ENCODE measurements around the gene MACROD1. TPM values are rescaled to one million over a fixed set of nuclear protein-coding genes. Genes with fewer than 3 reads are reported as not detected.

MACROD1 gene
- total RNA-seq, 1 donor from 2014 or later = 3.4 TPM

DNA sequence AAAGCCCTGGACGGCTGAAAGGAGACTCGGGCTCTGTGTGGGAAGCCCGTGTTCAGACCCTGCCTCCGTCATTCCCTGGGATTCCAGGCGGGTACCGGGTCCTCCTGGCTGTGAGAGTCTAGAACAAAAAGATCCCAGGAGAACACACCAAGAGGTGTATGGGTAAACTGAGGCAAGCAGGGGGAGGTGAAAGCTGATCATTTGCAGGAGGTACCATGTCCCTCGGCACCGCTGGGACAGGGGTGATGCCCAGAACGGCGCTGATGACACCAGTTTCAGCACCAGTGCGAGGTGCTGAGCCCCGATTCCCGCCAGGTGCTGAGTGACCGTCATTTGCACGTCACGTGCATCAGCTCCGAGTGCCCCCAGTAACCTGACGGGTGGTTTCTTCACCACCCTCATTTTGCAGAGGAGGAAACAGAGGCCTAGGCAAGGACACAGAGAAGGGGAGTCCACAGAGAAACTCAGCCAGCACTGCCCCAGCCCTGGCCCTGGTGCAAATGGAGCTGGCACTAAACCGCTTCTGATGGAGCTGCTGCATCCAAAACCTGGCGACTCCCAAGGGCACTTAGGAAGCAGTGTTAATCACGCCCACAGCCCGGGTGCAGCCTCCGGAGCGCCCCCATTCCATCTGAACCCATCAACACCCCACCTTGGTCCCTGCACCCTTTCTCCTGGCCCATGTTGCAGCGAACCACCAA, 16.8 kb downstream of the MACROD1 start:
- no peaks in the 10 kb centered on the region for H3K79me2 ChIP-seq (ENCODE audit: insufficient read depth, low read length)
- peaks cover 29% of the 10 kb centered on the region for H4K20me1 ChIP-seq (ENCODE audit: insufficient read depth, low read length)
- no peak overlapping the region for H3K4me2 ChIP-seq (ENCODE audit: low read length)
- peaks cover 4% of the 10 kb centered on the region for H3K27me3 ChIP-seq (ENCODE audit: insufficient read depth, low read length)
- Mint-ChIP-seq H3K36me3 (ENCODE audit: low read depth, unreplicated experiment) (no peaks in the 10 kb centered on the region), H3K9me3 (ENCODE audit: unreplicated experiment) (peaks cover 1% of the 10 kb centered on the region), H3K27ac (ENCODE audit: unreplicated experiment) (no peak overlapping the region), H3K4me1 (ENCODE audit: low read depth, unreplicated experiment) (no peaks in the 10 kb centered on the region), H3K4me3 (ENCODE audit: unreplicated experiment) (no peak overlapping the region), H3K27me3 (ENCODE audit: low read depth, unreplicated experiment) (peaks cover 35% of the 10 kb centered on the region)
- no peaks in the 10 kb centered on the region for H3K9me3 ChIP-seq (ENCODE audit: insufficient read depth, low read depth, low read length)
- no peaks in the 10 kb centered on the region for H3K36me3 ChIP-seq (ENCODE audit: insufficient read depth, low read length)
- H3K4me1 ChIP-seq (ENCODE audit: insufficient read depth, low read length) = no peaks in the 10 kb centered on the region
- H3K4me3 ChIP-seq (ENCODE audit: insufficient read depth, low read depth, low read length) = no peak overlapping the region
- no peak for FAIRE-seq
- H3K27ac ChIP-seq (ENCODE audit: low read depth, low read length) = no peak overlapping the region
- no peak overlapping the region for H3K9ac ChIP-seq (ENCODE audit: low read length)
- TF ChIP-seq EZH2 (IDR thresholded peaks at IDR 0.05; ENCODE audit: insufficient read depth, low read length) = no peak
- TF ChIP-seq, protein P1, sequence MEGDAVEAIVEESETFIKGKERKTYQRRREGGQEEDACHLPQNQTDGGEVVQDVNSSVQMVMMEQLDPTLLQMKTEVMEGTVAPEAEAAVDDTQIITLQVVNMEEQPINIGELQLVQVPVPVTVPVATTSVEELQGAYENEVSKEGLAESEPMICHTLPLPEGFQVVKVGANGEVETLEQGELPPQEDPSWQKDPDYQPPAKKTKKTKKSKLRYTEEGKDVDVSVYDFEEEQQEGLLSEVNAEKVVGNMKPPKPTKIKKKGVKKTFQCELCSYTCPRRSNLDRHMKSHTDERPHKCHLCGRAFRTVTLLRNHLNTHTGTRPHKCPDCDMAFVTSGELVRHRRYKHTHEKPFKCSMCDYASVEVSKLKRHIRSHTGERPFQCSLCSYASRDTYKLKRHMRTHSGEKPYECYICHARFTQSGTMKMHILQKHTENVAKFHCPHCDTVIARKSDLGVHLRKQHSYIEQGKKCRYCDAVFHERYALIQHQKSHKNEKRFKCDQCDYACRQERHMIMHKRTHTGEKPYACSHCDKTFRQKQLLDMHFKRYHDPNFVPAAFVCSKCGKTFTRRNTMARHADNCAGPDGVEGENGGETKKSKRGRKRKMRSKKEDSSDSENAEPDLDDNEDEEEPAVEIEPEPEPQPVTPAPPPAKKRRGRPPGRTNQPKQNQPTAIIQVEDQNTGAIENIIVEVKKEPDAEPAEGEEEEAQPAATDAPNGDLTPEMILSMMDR (IDR thresholded peaks at IDR 0.05; ENCODE audit: insufficient read depth, low read depth, low read length) = peak; percentile 11
- H2AFZ ChIP-seq (ENCODE audit: low read depth, low read length) = no peak overlapping the region
- no peak for DNase-seq (ENCODE audit: low read depth)

DNA sequence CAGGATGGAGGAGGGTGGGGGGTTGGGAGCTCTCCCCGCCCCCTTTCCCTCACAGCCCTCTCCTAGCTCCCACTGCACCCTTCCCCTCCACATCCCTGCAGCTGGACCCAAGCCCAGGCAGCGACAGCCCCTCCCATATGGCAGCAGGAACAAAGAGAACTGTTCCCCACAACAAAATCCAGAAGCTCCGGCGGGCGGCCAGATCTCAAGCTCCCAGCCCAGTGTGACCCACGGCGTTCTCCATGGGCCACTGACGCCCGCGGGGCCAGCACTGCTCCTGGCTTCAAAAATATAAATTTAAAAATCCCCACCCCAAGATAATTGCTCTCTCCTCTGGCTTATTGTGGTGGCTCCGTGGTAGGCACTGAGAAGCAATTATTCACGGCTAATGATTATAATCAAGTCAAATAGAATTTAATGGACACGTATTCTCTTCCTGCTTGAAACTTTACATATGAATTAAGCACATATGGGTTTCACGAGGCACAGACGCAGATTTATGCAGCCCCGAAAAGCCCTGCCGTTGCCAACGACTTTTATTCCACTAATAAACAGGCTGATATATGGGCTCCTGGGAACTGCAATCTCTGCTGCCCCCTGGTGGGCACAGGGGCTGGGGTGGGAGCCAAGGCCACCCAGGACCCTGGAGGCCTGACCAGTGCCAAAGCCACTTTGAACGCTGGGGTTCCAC, 17.5 kb downstream of the MACROD1 start:
- FAIRE-seq (no peak), DNase-seq (ENCODE audit: low read depth) (peak; percentile 26)
- H3K4me1 ChIP-seq (ENCODE audit: insufficient read depth, low read length) = no peaks in the 10 kb centered on the region
- TF ChIP-seq EZH2 (IDR thresholded peaks at IDR 0.05; ENCODE audit: insufficient read depth, low read length) = no peak
- TF ChIP-seq, protein P1 (IDR thresholded peaks at IDR 0.05; ENCODE audit: insufficient read depth, low read depth, low read length) = peak; percentile 93
- no peaks in the 10 kb centered on the region for H3K79me2 ChIP-seq (ENCODE audit: insufficient read depth, low read length)
- no peaks in the 10 kb centered on the region for H3K27me3 ChIP-seq (ENCODE audit: insufficient read depth, low read length)
- H4K20me1 ChIP-seq (ENCODE audit: insufficient read depth, low read length) = peaks cover 24% of the 10 kb centered on the region
- H3K4me3 ChIP-seq (ENCODE audit: insufficient read depth, low read depth, low read length) = no peak overlapping the region
- no peaks in the 10 kb centered on the region for H3K9me3 ChIP-seq (ENCODE audit: insufficient read depth, low read depth, low read length)
- no peaks in the 10 kb centered on the region for H3K9me3 Mint-ChIP-seq (ENCODE audit: unreplicated experiment)
- no peak overlapping the region for H3K27ac ChIP-seq (ENCODE audit: low read depth, low read length)
- H3K4me2 ChIP-seq (ENCODE audit: low read length) = peak overlapping the region; percentile 66
- H3K4me1 Mint-ChIP-seq (ENCODE audit: low read depth, unreplicated experiment) = no peaks in the 10 kb centered on the region
- H3K36me3 Mint-ChIP-seq (ENCODE audit: low read depth, unreplicated experiment) = no peaks in the 10 kb centered on the region
- H3K36me3 ChIP-seq (ENCODE audit: insufficient read depth, low read length) = no peaks in the 10 kb centered on the region
- H3K9ac ChIP-seq (ENCODE audit: low read length) = peak overlapping the region; percentile 38
- H3K27ac Mint-ChIP-seq (ENCODE audit: unreplicated experiment) = no peak overlapping the region
- H3K27me3 Mint-ChIP-seq (ENCODE audit: low read depth, unreplicated experiment) = peaks cover 38% of the 10 kb centered on the region
- peak overlapping the region; percentile 17 for H2AFZ ChIP-seq (ENCODE audit: low read depth, low read length)
- H3K4me3 Mint-ChIP-seq (ENCODE audit: unreplicated experiment) = no peak overlapping the region

Measured in astrocyte (in vitro differentiated cells and primary cell).